ENCODE measurements around the gene NMRK2. TPM values are rescaled to one million over a fixed set of nuclear protein-coding genes. Genes with fewer than 3 reads are reported as not detected.

The NMRK2 gene
- total RNA-seq, 1 experiment from 2014 or later: 60.0 TPM

DNA sequence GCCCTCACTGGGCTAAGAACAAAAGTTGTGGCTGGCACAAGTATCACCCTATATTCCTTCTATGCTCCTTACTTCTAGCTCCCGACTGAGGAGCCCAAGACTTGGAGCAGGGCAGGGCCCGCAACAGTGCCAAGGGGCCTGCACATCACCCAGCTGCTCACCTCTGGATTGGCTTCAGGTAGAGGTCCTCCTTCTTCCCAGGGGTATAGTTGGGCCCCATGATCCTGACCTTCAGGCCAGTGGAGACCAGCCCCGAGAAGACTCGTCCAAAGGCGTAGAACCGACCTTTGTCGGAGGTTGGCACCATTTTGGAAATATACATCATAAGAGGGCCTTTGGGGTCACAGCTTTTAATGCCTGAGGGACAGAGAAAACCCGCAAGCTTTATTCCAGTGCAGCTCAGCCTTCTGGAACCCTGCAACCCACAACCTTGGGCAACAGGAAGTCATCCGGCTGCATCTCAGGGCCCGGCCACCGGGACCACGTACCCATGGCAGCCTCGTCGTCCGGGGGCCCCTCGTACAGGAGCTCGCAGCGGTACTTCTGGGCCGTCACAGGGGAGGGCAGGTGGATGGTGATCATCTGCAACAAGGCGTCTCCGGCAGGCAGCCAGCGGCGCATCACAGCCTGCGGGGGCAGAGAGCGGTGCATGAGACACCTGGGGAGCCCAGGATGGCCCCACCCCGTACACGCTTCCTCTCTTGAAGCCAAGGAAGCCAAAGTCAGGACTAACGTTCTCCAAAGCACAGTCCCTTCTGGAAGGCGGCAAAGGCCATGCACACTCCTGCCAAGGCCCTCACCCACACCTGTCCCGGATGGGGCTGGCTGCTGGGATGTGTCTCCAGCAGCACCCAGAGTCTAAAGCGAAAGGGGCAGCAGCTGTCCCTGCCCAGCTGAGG is 47.7 kb downstream of the NMRK2 start:
- Histone ChIP-seq H3K4me2 (ENCODE audit: insufficient read depth, insufficient read length, low read length) (no peak overlapping the region), H3K4ac (ENCODE audit: low read depth, low read length) (no peak overlapping the region), H3T11ph (ENCODE audit: low read length) (no peak overlapping the region), H2BK20ac (ENCODE audit: low read depth, low read length, poor library complexity, severe bottlenecking) (no peak overlapping the region), H3K27ac (ENCODE audit: insufficient read length, low read depth, low read length) (no peak overlapping the region), H3K14ac (ENCODE audit: insufficient read depth, low read length) (no peak overlapping the region), H3K9me3 (ENCODE audit: control insufficient read depth, low read depth, low read length) (no peaks in the 10 kb centered on the region), H3K23ac (ENCODE audit: insufficient read length, low read depth, low read length) (no peak overlapping the region), H4K91ac (ENCODE audit: insufficient read length, low read depth, low read length) (no peak overlapping the region), H3K4me1 (ENCODE audit: insufficient read depth, low read length) (no peaks in the 10 kb centered on the region), H3K9ac (ENCODE audit: extremely low read depth, insufficient read length, low read length) (no peak overlapping the region), H2BK5ac (ENCODE audit: insufficient read length, low read length) (no peak overlapping the region), H3K18ac (ENCODE audit: insufficient read length, low read depth, low read length) (no peak overlapping the region), H3K23me2 (ENCODE audit: insufficient read length, low read depth, low read length, poor library complexity, severe bottlenecking) (peaks cover 11% of the 10 kb centered on the region), H2BK15ac (ENCODE audit: low read depth, low read length) (no peak overlapping the region), H2BK120ac (ENCODE audit: low read depth, low read length, poor library complexity, severe bottlenecking) (no peak overlapping the region), H2AK5ac (ENCODE audit: insufficient read length, low read length) (no peak overlapping the region), H3K27me3 (ENCODE audit: insufficient read depth, low read length) (no peaks in the 10 kb centered on the region), H3K79me1 (ENCODE audit: insufficient read depth, low read depth, low read length, poor library complexity, severe bottlenecking) (peaks cover 12% of the 10 kb centered on the region), H2AFZ (ENCODE audit: low read length) (no peak overlapping the region), H4K5ac (ENCODE audit: insufficient read length, low read depth, low read length) (no peak overlapping the region), H3K79me2 (ENCODE audit: insufficient read depth, low read length) (peaks cover 26% of the 10 kb centered on the region), H4K8ac (replicated peaks; ENCODE audit: insufficient read length, low read depth, low read length) (no peak overlapping the region), H2BK12ac (ENCODE audit: insufficient read length, low read depth, low read length) (no peak overlapping the region), H3K56ac (ENCODE audit: insufficient read length, low read depth, low read length) (no peak overlapping the region), H4K20me1 (ENCODE audit: control insufficient read depth, insufficient read depth, insufficient read length) (peaks cover 4% of the 10 kb centered on the region)
- peak; percentile 28 for DNase-seq
- no peak overlapping the region; a peak in 1 of 5 replicates for H3K4me3 Mint-ChIP-seq
- TF ChIP-seq CTCF (conservative IDR thresholded peaks at IDR 0.05): no peak
- H3K4me1 Mint-ChIP-seq: peaks cover 24 to 26% of the 10 kb centered on the region in 2 experiments
- H3K36me3 Mint-ChIP-seq (ENCODE audit: insufficient read depth in 1 of 3, low read depth in 3 of 3): peaks cover 82 to 93% (median 92%) of the 10 kb centered on the region in 3 experiments
- no peaks in the 10 kb centered on the region; a peak in 1 of 5 replicates for H3K9me3 Mint-ChIP-seq
- no peak overlapping the region for H3K27ac Mint-ChIP-seq
- WGBS (ENCODE audit: extremely low coverage, insufficient read length, low lambda C conversion rate): no CpG with 5 or more reads among the region's 31 CpGs
- peaks cover 6% of the 10 kb centered on the region for H3K27me3 Mint-ChIP-seq (ENCODE audit: low read depth)
